HEK293 (cell line): ENCODE data around the gene IMPACT.
A peak's percentile ranks its signal among the peaks of the same experiment; 100 is the strongest.

Experiments used
- CTCF ChIA-PET: fragments of 350-600 bp; formaldehyde crosslinking; extraction: SDS; loops from one replicate; lab custom pipeline; 2021; ENCODE audit warnings: antibody characterized with exemption; lab: Yijun Ruan, JAX
- POLR2A ChIA-PET: fragments of 300-600 bp; formaldehyde crosslinking; extraction: SDS; loops from one replicate; lab custom pipeline; 2020; ENCODE audit warnings: antibody characterized with exemption, inconsistent platforms; lab: Yijun Ruan, JAX
- H3K27ac ChIP-seq: fragments of 200-500 bp; sonication (Bioruptor generic); 2 replicates; pipeline ENCODE4 v1.5.1; 2014; ENCODE audit warnings: low read depth, low read length, control low read depth, inconsistent platforms; ENCODE audit errors: extremely low read depth
- H3K36me3 ChIP-seq, 2 experiments: fragments of 200-500 bp in 1 of 2; sonication (Bioruptor generic) in 1 of 2; 1 replicate in 1 of 2; 2 replicates in 1 of 2; pipeline ENCODE4 v1.5.1; 2014 to 2017; ENCODE audit warnings: inconsistent platforms in 2 of 2, low read length in 2 of 2; ENCODE audit not compliant: control insufficient read depth in 2 of 2, insufficient read depth in 1 of 2
- H3K4me1 ChIP-seq: fragments of 200-500 bp; sonication (Bioruptor generic); 2 replicates; pipeline ENCODE4 v1.5.1; 2014; ENCODE audit warnings: mild to moderate bottlenecking, low read length, inconsistent platforms; ENCODE audit not compliant: control insufficient read depth, insufficient read depth
- H3K4me3 ChIP-seq: 2 replicates; pipeline ENCODE4 v1.5.1; 2011; ENCODE audit warnings: low read depth, mild to moderate bottlenecking, control low read depth, low read length, moderate library complexity
- H3K9me3 ChIP-seq: fragments of 200-500 bp; sonication (Bioruptor generic); 2 replicates; pipeline ENCODE4 v1.5.1; 2014; ENCODE audit warnings: low read depth, low read length, inconsistent platforms; ENCODE audit not compliant: control insufficient read depth, insufficient read depth
- BCL11A ChIP-seq: fragments of 450-650 bp; formaldehyde crosslinking; IDR thresholded peaks from 2 replicates; pipeline ENCODE4 v1.5.1; 2016; ENCODE audit warnings: low read depth, missing biosample characterization, missing genetic modification characterization
- CTCF ChIP-seq: fragments of 450-650 bp; formaldehyde crosslinking; IDR thresholded peaks from 2 replicates; pipeline ENCODE4 v1.5.1; 2016; ENCODE audit warnings: missing biosample characterization, missing genetic modification characterization
- GLI4 ChIP-seq: fragments of 450-650 bp; formaldehyde crosslinking; IDR thresholded peaks from 2 replicates; pipeline ENCODE4 v1.5.1; 2016; ENCODE audit warnings: missing biosample characterization, missing genetic modification characterization
- HOXC10 ChIP-seq: sonication (generic); formaldehyde crosslinking; IDR thresholded peaks from 2 replicates; pipeline ENCODE4 v1.8.1; 2023; ENCODE audit warnings: mild to moderate bottlenecking, missing genetic modification reagents
- INSM2 ChIP-seq: fragments of 450-650 bp; formaldehyde crosslinking; IDR thresholded peaks from 2 replicates; pipeline ENCODE4 v1.5.1; 2016; ENCODE audit warnings: missing biosample characterization, missing genetic modification characterization
- KLF9 ChIP-seq: fragments of 450-650 bp; formaldehyde crosslinking; IDR thresholded peaks from 2 replicates; pipeline ENCODE4 v1.5.1; 2016; ENCODE audit warnings: missing biosample characterization, missing genetic modification characterization, low read depth
- MZF1 ChIP-seq: fragments of 450-650 bp; formaldehyde crosslinking; IDR thresholded peaks from 2 replicates; pipeline ENCODE4 v1.5.1; 2017; ENCODE audit warnings: missing biosample characterization, missing genetic modification characterization, borderline replicate concordance
- SETDB1 ChIP-seq: IDR thresholded peaks from one replicate; pipeline ENCODE4 v1.6.1; 2017; ENCODE audit warnings: mild to moderate bottlenecking, low read length, moderate library complexity, mixed read lengths; ENCODE audit not compliant: insufficient read length
- ZBTB6 ChIP-seq: fragments of 450-650 bp; formaldehyde crosslinking; IDR thresholded peaks from 2 replicates; pipeline ENCODE4 v1.5.1; 2017; ENCODE audit warnings: missing biosample characterization, missing genetic modification characterization
- ZNF140 ChIP-seq: fragments of 450-650 bp; formaldehyde crosslinking; IDR thresholded peaks from 2 replicates; pipeline ENCODE4 v1.5.1; 2016; ENCODE audit warnings: missing biosample characterization, missing genetic modification characterization
- ZNF175 ChIP-seq: fragments of 450-650 bp; formaldehyde crosslinking; IDR thresholded peaks from 2 replicates; pipeline ENCODE4 v1.5.1; 2016; ENCODE audit warnings: missing biosample characterization, missing genetic modification characterization
- ZNF214 ChIP-seq: fragments of 450-650 bp; formaldehyde crosslinking; IDR thresholded peaks from 2 replicates; pipeline ENCODE4 v1.5.1; 2017; ENCODE audit warnings: missing biosample characterization, mild to moderate bottlenecking, missing genetic modification characterization, borderline replicate concordance
- ZNF292 ChIP-seq: fragments of 450-650 bp; formaldehyde crosslinking; IDR thresholded peaks from 2 replicates; pipeline ENCODE4 v1.5.1; 2016; ENCODE audit warnings: low read depth, missing biosample characterization, missing genetic modification characterization, borderline replicate concordance
- ZNF37A ChIP-seq: fragments of 450-650 bp; IDR thresholded peaks from 2 replicates; pipeline ENCODE4 v1.5.1; 2018; ENCODE audit warnings: missing biosample characterization, missing genetic modification characterization
- ZNF404 ChIP-seq: fragments of 450-650 bp; formaldehyde crosslinking; IDR thresholded peaks from 2 replicates; pipeline ENCODE4 v1.5.1; 2017; ENCODE audit warnings: missing biosample characterization, missing genetic modification characterization
- ZNF416 ChIP-seq: fragments of 450-650 bp; formaldehyde crosslinking; IDR thresholded peaks from 2 replicates; pipeline ENCODE4 v1.5.1; 2016; ENCODE audit warnings: missing biosample characterization, missing genetic modification characterization
- ZNF433 ChIP-seq: fragments of 450-650 bp; formaldehyde crosslinking; IDR thresholded peaks from 2 replicates; pipeline ENCODE4 v1.5.1; 2016; ENCODE audit warnings: missing biosample characterization, missing genetic modification characterization, low read depth
- ZNF548 ChIP-seq: fragments of 450-650 bp; formaldehyde crosslinking; IDR thresholded peaks from 2 replicates; pipeline ENCODE4 v1.5.1; 2016; ENCODE audit warnings: missing biosample characterization, missing genetic modification characterization
- ZNF610 ChIP-seq: fragments of 450-650 bp; formaldehyde crosslinking; IDR thresholded peaks from 2 replicates; pipeline ENCODE4 v1.5.1; 2016; ENCODE audit warnings: missing biosample characterization, missing genetic modification characterization, borderline replicate concordance
- ZNF639 ChIP-seq: fragments of 450-650 bp; formaldehyde crosslinking; IDR thresholded peaks from 2 replicates; pipeline ENCODE4 v1.5.1; 2016; ENCODE audit warnings: missing biosample characterization, missing genetic modification characterization
- ZNF654 ChIP-seq: fragments of 450-650 bp; formaldehyde crosslinking; IDR thresholded peaks from 2 replicates; pipeline ENCODE4 v1.5.1; 2016; ENCODE audit warnings: low read depth, missing biosample characterization, missing genetic modification characterization
- ZNF704 ChIP-seq: fragments of 450-650 bp; formaldehyde crosslinking; IDR thresholded peaks from 2 replicates; pipeline ENCODE4 v1.5.1; 2016; ENCODE audit warnings: missing biosample characterization, missing genetic modification characterization
- ZSCAN23 ChIP-seq: fragments of 450-650 bp; formaldehyde crosslinking; IDR thresholded peaks from 2 replicates; pipeline ENCODE4 v1.5.1; 2016; ENCODE audit warnings: missing biosample characterization, missing genetic modification characterization
- ZSCAN4 ChIP-seq: fragments of 450-650 bp; formaldehyde crosslinking; IDR thresholded peaks from 2 replicates; pipeline ENCODE4 v1.5.1; 2017; ENCODE audit warnings: missing biosample characterization, missing genetic modification characterization

The IMPACT gene

GRCh38 chr18:24404591-24404990 is 21.9 kb upstream of the IMPACT start:
- Histone ChIP-seq H3K4me3 (no peak overlapping the region), H3K9me3 (no peaks in the 10 kb centered on the region), H3K4me1 (no peaks in the 10 kb centered on the region; the same call in 1 of the 2 replicates), H3K27ac (no peak overlapping the region), H3K36me3 (no peaks in the 10 kb centered on the region)
- no peak for TF ChIP-seq ZNF214
- TF ChIP-seq ZNF292: no peak
- no peak for TF ChIP-seq ZNF548 (tag by site-specific recombination)
- no peak for TF ChIP-seq ZNF404 (tag by site-specific recombination)
- no peak for TF ChIP-seq ZNF610 (tag by site-specific recombination)
- CTCF ChIA-PET: interaction anchor here (0.6 to 1.4 kb wide), 3 partner anchors 10 to 169 kb away, joined by 3 to 5 read pairs (median 4); no protein-coding TSS in a partner anchor
- POLR2A ChIA-PET: no interaction called here

- no peak overlapping the region for H3K27ac ChIP-seq
- CTCF ChIA-PET: interaction anchor here (0.5 kb wide), 1 partner anchor 16 kb away, joined by 3 read pairs; no protein-coding TSS in a partner anchor
- H3K9me3 ChIP-seq: no peaks in the 10 kb centered on the region
- no peak overlapping the region for H3K4me3 ChIP-seq
- H3K36me3 ChIP-seq: no peaks in the 10 kb centered on the region
- no peaks in the 10 kb centered on the region for H3K4me1 ChIP-seq
- POLR2A ChIA-PET: no interaction called here
- no peak for TF ChIP-seq ZNF639 (tag by site-specific recombination)
- TF ChIP-seq ZBTB6 (tag by site-specific recombination): no peak
- no peak for TF ChIP-seq SETDB1
- TF ChIP-seq GLI4 (tag by site-specific recombination): no peak
- TF ChIP-seq ZNF433 (tag by site-specific recombination): no peak
- no peak for TF ChIP-seq HOXC10 (CRISPR knock-in tag)
Observed at GRCh38 chr18:24408496-24408895, 18.0 kb upstream of the IMPACT start.

GRCh38 chr18:24413148-24413547 is 13.3 kb upstream of the IMPACT start:
- ChIA-PET CTCF (interaction anchor here (0.6 to 4.4 kb wide), 13 partner anchors 9 to 277 kb away, joined by 3 to 31 read pairs (median 6); partner anchors contain the start of gene OSBPL1A), POLR2A (interaction anchor here (1.6 kb wide), 1 partner anchor 13 kb away, joined by 4 read pairs; the partner anchor contains the start of gene IMPACT)

More at GRCh38 chr18:24413148-24413547, 13.3 kb upstream of the IMPACT start:
- no peaks in the 10 kb centered on the region for H3K36me3 ChIP-seq
- H3K27ac ChIP-seq: no peak overlapping the region
- H3K9me3 ChIP-seq: no peaks in the 10 kb centered on the region
- TF ChIP-seq ZNF37A (tag by site-specific recombination) (no peak), ZNF654 (peak; percentile 15; the same call in 1 of the 2 replicates), ZNF140 (tag by site-specific recombination) (no peak), ZNF704 (tag by site-specific recombination) (no peak), BCL11A (tag by site-specific recombination) (no peak), ZSCAN23 (no peak), ZSCAN4 (tag by site-specific recombination) (no peak), ZNF416 (tag by site-specific recombination) (no peak), MZF1 (no peak), KLF9 (tag by site-specific recombination) (no peak), CTCF (peak; percentile 38; the same call in 1 of the 2 replicates), INSM2 (tag by site-specific recombination) (no peak), ZNF175 (tag by site-specific recombination) (no peak)
- no peaks in the 10 kb centered on the region for H3K4me1 ChIP-seq
- H3K4me3 ChIP-seq: no peak overlapping the region
